Neutrophil (primary cell): ENCODE data around the gene PSKH1.

Source experiments
- H3K27ac ChIP-seq: fragments of 200-600 bp; sonication (generic); 2 replicates; pipeline ENCODE4 v1.5.1; 2016; ENCODE audit warnings: mild to moderate bottlenecking, moderate library complexity
- H3K27me3 ChIP-seq: fragments of 200-600 bp; sonication (generic); 2 replicates; pipeline ENCODE4 v1.6.0; 2016; ENCODE audit warnings: mild to moderate bottlenecking
- H3K36me3 ChIP-seq: fragments of 200-600 bp; sonication (generic); 2 replicates; pipeline ENCODE4 v1.5.1; 2017
- H3K4me1 ChIP-seq, 2 experiments: fragments of 200-600 bp in 1 of 2; sonication (generic) in 1 of 2; 1 replicate in 1 of 2; 2 replicates in 1 of 2; pipeline versions ENCODE4 v1.5.1 to v1.6.1; 2013 to 2016; ENCODE audit warnings: low read depth in 1 of 2, low read length in 1 of 2, mild to moderate bottlenecking in 1 of 2, moderate library complexity in 1 of 2; ENCODE audit not compliant: control insufficient read depth in 1 of 2, insufficient read depth in 1 of 2
- H3K4me3 ChIP-seq, 2 experiments: fragments of 200-600 bp in 1 of 2; sonication (generic) in 1 of 2; 1 replicate in 1 of 2; 2 replicates in 1 of 2; pipeline ENCODE4 v1.5.1; 2013 to 2016; ENCODE audit warnings: low read depth in 1 of 2, low read length in 1 of 2, mild to moderate bottlenecking in 1 of 2, moderate library complexity in 1 of 2
- H3K9me3 ChIP-seq: fragments of 200-600 bp; sonication (generic); 2 replicates; pipeline ENCODE4 v1.5.1; 2016
- CTCF ChIP-seq: fragments of 200-600 bp; sonication (generic); IDR thresholded peaks from 2 replicates; pipeline ENCODE4 v1.5.1; 2016; ENCODE audit warnings: antibody characterized with exemption

The PSKH1 gene

GRCh38 chr16:67964477-67965131, 71.5 kb downstream of the PSKH1 start:
- Histone ChIP-seq H3K4me1 (peaks cover 20% of the 10 kb centered on the region in 2 experiments), H3K27me3 (peaks cover 26% of the 10 kb centered on the region), H3K9me3 (no peaks in the 10 kb centered on the region), H3K4me3 (no peak overlapping the region), H3K27ac (no peak overlapping the region), H3K36me3 (peaks cover 6% of the 10 kb centered on the region)
- TF ChIP-seq CTCF: no peak

- Histone ChIP-seq H3K36me3 (peaks cover 6% of the 10 kb centered on the region), H3K27me3 (peaks cover 37% of the 10 kb centered on the region), H3K4me3 (no peak overlapping the region), H3K9me3 (no peaks in the 10 kb centered on the region), H3K4me1 (peaks cover 20% of the 10 kb centered on the region in 2 experiments), H3K27ac (no peak overlapping the region)
- no peak for TF ChIP-seq CTCF
These were observed 72.9 kb downstream of the PSKH1 start for GRCh38 chr16:67965668-67966548.

- H3K4me1 ChIP-seq: peaks cover 20% of the 10 kb centered on the region in 2 experiments
- no peak for TF ChIP-seq CTCF
- H3K27ac ChIP-seq: no peak overlapping the region
- H3K4me3 ChIP-seq: no peak overlapping the region
- H3K9me3 ChIP-seq: no peaks in the 10 kb centered on the region
- peaks cover 37% of the 10 kb centered on the region for H3K27me3 ChIP-seq
- H3K36me3 ChIP-seq: peaks cover 1% of the 10 kb centered on the region
These were observed 73.6 kb downstream of the PSKH1 start for GRCh38 chr16:67966549-67967182.

- Histone ChIP-seq H3K36me3 (no peaks in the 10 kb centered on the region), H3K4me3 (peak overlapping the region; percentile 74 to 92), H3K27me3 (peaks cover 37% of the 10 kb centered on the region), H3K27ac (peak overlapping the region; percentile 60), H3K4me1 (peaks cover 20% of the 10 kb centered on the region in 2 experiments), H3K9me3 (no peaks in the 10 kb centered on the region)
- TF ChIP-seq CTCF: no peak
These were observed 74.3 kb downstream of the PSKH1 start for GRCh38 chr16:67967183-67967957.

- no peak for TF ChIP-seq CTCF
- H3K27ac ChIP-seq: peak overlapping the region; percentile 60
- H3K36me3 ChIP-seq: no peaks in the 10 kb centered on the region
- H3K9me3 ChIP-seq: no peaks in the 10 kb centered on the region
- H3K27me3 ChIP-seq: peaks cover 37% of the 10 kb centered on the region
- H3K4me3 ChIP-seq: peak overlapping the region; percentile 74 to 92
- H3K4me1 ChIP-seq: peaks cover 20% of the 10 kb centered on the region in 2 experiments
These were observed 74.9 kb downstream of the PSKH1 start for GRCh38 chr16:67967958-67968399.
